GM12801 (cell line): ENCODE data around the gene CEACAM4.

Source experiments
- CTCF ChIP-seq: IDR thresholded peaks from one replicate; pipeline ENCODE4 v1.5.1; 2011; ENCODE audit warnings: control low read depth; ENCODE audit not compliant: insufficient read length; ENCODE audit errors: extremely low read depth

CEACAM4 gene

GRCh38 chr19:41624515-41624914 lies 2.4 kb downstream of the CEACAM4 start:
- no peak for TF ChIP-seq CTCF

GRCh38 chr19:41623360-41623759 lies 3.5 kb downstream of the CEACAM4 start:
- no peak for TF ChIP-seq CTCF

- no peak for TF ChIP-seq CTCF
These were observed 5.2 kb downstream of the CEACAM4 start for GRCh38 chr19:41621654-41622053.

GRCh38 chr19:41621226-41621625 lies 5.6 kb downstream of the CEACAM4 start:
- no peak for TF ChIP-seq CTCF

- no peak for TF ChIP-seq CTCF
These were observed 6.7 kb downstream of the CEACAM4 start for GRCh38 chr19:41620171-41620570.

GRCh38 chr19:41619018-41619556 lies 7.8 kb downstream of the CEACAM4 start:
- TF ChIP-seq CTCF = no peak

- TF ChIP-seq CTCF = no peak
These were observed 8.7 kb downstream of the CEACAM4 start for GRCh38 chr19:41617941-41618730.
